Heart left ventricle (tissue), 16 donors: ENCODE measurements around the gene FAM216B. TPM values are rescaled to one million over a fixed set of nuclear protein-coding genes. Genes with fewer than 3 reads are reported as not detected.
A peak's percentile ranks its signal among the peaks of the same experiment; 100 is the strongest.

ENCODE experiments used
- ATAC-seq, 4 donors: fragments of 200-7000 bp; cut with Tn5 transposase; one replicate each; pipeline ENCODE4 v1.9.1; 2020 to 2022; ENCODE audit warnings: moderate library complexity in 4 of 4, mild to moderate bottlenecking in 3 of 4, moderate number of reproducible peaks in 1 of 4
- DNase-seq, 5 donors: peaks; one replicate each; pipeline ENCODE4 v3.0.0-alpha.2; 2020
- H3K27ac ChIP-seq, 12 donors: fragments of 200-600 bp; sonication (generic) in 4 of 12; one replicate each; pipeline versions ENCODE4 v1.5.0 to v1.8.0; 2016 to 2022; ENCODE audit warnings: mild to moderate bottlenecking in 2 of 12
- H3K27me3 ChIP-seq, 9 donors: fragments of 200-600 bp; sonication (generic) in 2 of 9; one replicate each; pipeline versions ENCODE4 v1.5.1 to v1.8.0; 2016 to 2022; ENCODE audit warnings: mild to moderate bottlenecking in 3 of 9
- H3K36me3 ChIP-seq, 9 donors: fragments of 200-600 bp; sonication (generic) in 2 of 9; one replicate each; pipeline versions ENCODE4 v1.5.0 to v1.8.0; 2018 to 2022; ENCODE audit warnings: mild to moderate bottlenecking in 2 of 9
- H3K4me1 ChIP-seq, 12 donors: fragments of 200-600 bp; sonication (generic) in 4 of 12; one replicate each; pipeline versions ENCODE4 v1.5.0 to v1.8.0; 2016 to 2022; ENCODE audit warnings: mild to moderate bottlenecking in 3 of 12
- H3K4me3 ChIP-seq, 12 donors: fragments of 200-600 bp; sonication (generic) in 4 of 12; one replicate each; pipeline versions ENCODE4 v1.5.0 to v1.8.0; 2017 to 2022; ENCODE audit warnings: mild to moderate bottlenecking in 9 of 12, moderate library complexity in 4 of 12
- H3K9me3 ChIP-seq, 12 donors: fragments of 200-600 bp; sonication (generic) in 4 of 12; one replicate each; pipeline versions ENCODE4 v1.5.0 to v1.8.0; 2016 to 2022; ENCODE audit warnings: mild to moderate bottlenecking in 1 of 12
- CTCF ChIP-seq, 12 donors: fragments of 200-600 bp; sonication (generic) in 4 of 12; IDR thresholded peaks; one replicate each; pipeline versions ENCODE4 v1.5.0 to v1.8.0; 2018 to 2022; ENCODE audit warnings: antibody characterized with exemption in 12 of 12, mild to moderate bottlenecking in 5 of 12
- POLR2A ChIP-seq, 2 donors: fragments of 450-650 bp; IDR thresholded peaks; one replicate each; pipeline ENCODE4 v1.6.1; 2017; ENCODE audit warnings: antibody characterized with exemption in 2 of 2, mild to moderate bottlenecking in 2 of 2, moderate library complexity in 2 of 2
- WGBS, 4 donors: extraction: QIAGEN DNeasy Blood & Tissue Kit in 2 of 4; methylation state at CpG; one replicate each; pipeline versions ENCODE4 v1.1.5 to v1.1.7; 2013 to 2018; 5-methylcytosine and 5-hydroxymethylcytosine counted together
- intact Hi-C, 10 donors: fragments of 100-400 bp; cut with DNase I; formaldehyde crosslinking; loops; one replicate each; pipeline versions ENCODE4 v1.11.1 to v1.14.2; 2022
- polyA plus RNA-seq, 2 donors: library from polyadenylated mRNA; stranded (reverse); fragments of 200-250 nt; gene quantifications; one replicate each; pipeline ENCODE4 v1.2.3, GENCODE V29; 2013
- total RNA-seq, 9 donors: library from RNA; depleted of rRNA in 2 of 9; stranded (reverse); fragments of >200 nt in 2 of 9; fragmentation: NEBNext Ultra II Directional in 3 of 9; extraction: Animal tissue kit (Norgen Biotek cat#: 25700) in 3 of 9; gene quantifications; one replicate each; pipeline versions ENCODE4 v1.1.0 to v1.2.4, GENCODE V29; 2016 to 2023
- donor health status: ischemic (EF 13 %, LVEDD 7.1; RV severe dilation, severe dysfunction).
- donor health status: healthy with polysubstance abuse.
- donor health status: DM: no; HTN: yes; CAD: no.
- donor health status: DM: no; HTN: no; CAD: no.
- donor health status: ischemic (EF 25% LVEDD 6.9; RV normal size, moderate dysfunction).
- donor health status: ischemic (EF 25% LVEDD 5.7; RV mildly dilated, moderate dysfunction).
- donor health status: healthy.
- donor health status: DM: yes; HTN: yes; CAD: no.
- donor health status: ischemic (EF 35%, LVEDD 5.7; RV mildly dilated, moderate dysfunction).
- donor health status: nonischemic (EF 11% LVEDD 7.7; RV severe dilation, severe dysfunction).
- donor health status: DM: yes; HTN: yes; CAD: no.
- donor health status: PGD.
- donor health status: ischemic (EF 29% LVEDD 5.4; RV normal size, mild dysfunction).
- donor health status: nonischemic (EF 23%, LVEDD 6.1; RV moderate dilation, normal function).

The FAM216B gene
- total and polyA plus RNA-seq, 11 donors, result 0.07 to 1.3 (median 0.67) TPM

GRCh38 chr13:42760951-42761350 lies 20.4 kb upstream of the FAM216B start:
- Histone ChIP-seq H3K27me3 (no peaks in the 10 kb centered on the region), H3K4me1 (peaks cover 0 to 3% (median 0%) of the 10 kb centered on the region in 12 donors), H3K9me3 (no peaks in the 10 kb centered on the region), H3K4me3 (no peak overlapping the region), H3K27ac (no peak overlapping the region), H3K36me3 (no peaks in the 10 kb centered on the region)
- intact Hi-C loops, result no loop called here
- no peak for DNase-seq
- TF ChIP-seq POLR2A (IDR thresholded peaks at IDR 0.05) (no peak), CTCF (IDR thresholded peaks at IDR 0.05) (no peak)
- WGBS, 4 donors, result 49 to 67% (median 55%) methylated on average over 5 of the region's 5 CpGs
- ATAC-seq, result peak in 2 of 4 donors; percentile 53 to 54

GRCh38 chr13:42762251-42762650 lies 19.1 kb upstream of the FAM216B start:
- H3K27ac ChIP-seq, result no peak overlapping the region
- WGBS, 4 donors, result 93 to 96% (median 94%) methylated on average over 3 of the region's 3 CpGs

GRCh38 chr13:42762917-42763316 lies 18.5 kb upstream of the FAM216B start:
- Histone ChIP-seq H3K4me1 (peaks cover 0 to 3% (median 0%) of the 10 kb centered on the region in 12 donors), H3K27me3 (no peaks in the 10 kb centered on the region), H3K36me3 (no peaks in the 10 kb centered on the region), H3K4me3 (no peak overlapping the region), H3K9me3 (peaks cover 0 to 2% (median 0%) of the 10 kb centered on the region in 12 donors), H3K27ac (no peak overlapping the region)
- TF ChIP-seq POLR2A (IDR thresholded peaks at IDR 0.05) (no peak), CTCF (IDR thresholded peaks at IDR 0.05) (no peak)
- intact Hi-C loops, result no loop called here
- ATAC-seq (peak in 1 of 4 donors; percentile 53), DNase-seq (no peak)
- 63 to 74% (median 71%) methylated on average over 2 of the region's 2 CpGs for WGBS, 4 donors

More at GRCh38 chr13:42762251-42762650, 19.1 kb upstream of the FAM216B start:
- Histone ChIP-seq H3K36me3 (no peaks in the 10 kb centered on the region), H3K27me3 (no peaks in the 10 kb centered on the region), H3K9me3 (no peaks in the 10 kb centered on the region), H3K4me1 (peaks cover 0 to 3% (median 0%) of the 10 kb centered on the region in 12 donors), H3K4me3 (no peak overlapping the region)
- intact Hi-C loops, result no loop called here
- DNase-seq, result no peak
- TF ChIP-seq POLR2A (IDR thresholded peaks at IDR 0.05) (no peak), CTCF (IDR thresholded peaks at IDR 0.05) (no peak)
- no peak for ATAC-seq

- ATAC-seq (no peak), DNase-seq (no peak)
- Histone ChIP-seq H3K4me3 (no peak overlapping the region), H3K27ac (no peak overlapping the region), H3K4me1 (peaks cover 0 to 3% (median 0%) of the 10 kb centered on the region in 12 donors), H3K27me3 (no peaks in the 10 kb centered on the region), H3K36me3 (no peaks in the 10 kb centered on the region), H3K9me3 (peaks cover 0 to 2% (median 0%) of the 10 kb centered on the region in 12 donors)
- no peak for TF ChIP-seq POLR2A (IDR thresholded peaks at IDR 0.05)
- no peak for TF ChIP-seq CTCF (IDR thresholded peaks at IDR 0.05)
- 62 to 72% (median 70%) methylated on average over 1 of the region's 1 CpG for WGBS, 4 donors
- intact Hi-C loops, result no loop called here
Observed at GRCh38 chr13:42766016-42766415, 15.4 kb upstream of the FAM216B start.
